Astrocyte of the spinal cord (primary cell): Measurements from ENCODE around the gene SPTA1.

Source experiments
- DNase-seq: peaks from one replicate; pipeline ENCODE4 v3.0.0; 2011; ENCODE audit warnings: low read depth, low spot score
- H3K4me3 ChIP-seq: 2 replicates; pipeline ENCODE4 v1.5.1; 2011; ENCODE audit warnings: low read depth, mild to moderate bottlenecking, low read length, moderate library complexity
- CTCF ChIP-seq: IDR thresholded peaks from 2 replicates; pipeline ENCODE4 v1.5.1; 2012; ENCODE audit warnings: low read depth, mild to moderate bottlenecking, low read length, inconsistent platforms
- in situ Hi-C: cut with HindIII; loops from 2 replicates; pipeline ENCODE4 v1.10.0; 2017; ENCODE audit warnings: low sequenced_read_pairs

SPTA1 gene

DNA sequence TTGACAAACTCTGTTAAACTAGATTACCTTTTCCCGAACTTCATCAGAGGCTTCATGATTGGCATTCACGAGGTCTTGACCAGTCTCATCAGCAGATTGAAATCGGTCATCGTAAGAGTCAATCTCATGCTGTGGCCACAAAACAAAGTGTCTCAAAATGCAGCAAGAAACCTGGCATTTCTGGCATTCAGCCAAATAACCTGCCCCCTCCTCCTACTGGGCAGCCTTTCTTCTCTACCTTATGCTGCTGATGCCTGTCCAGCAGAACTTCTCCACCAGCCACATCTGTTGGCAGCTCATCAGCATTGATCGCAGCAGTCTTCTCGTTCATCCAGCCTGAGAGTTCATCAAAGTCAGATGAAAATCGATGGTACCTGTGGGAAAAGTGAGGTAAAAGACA, 12.2 kb downstream of the SPTA1 start:
- no peak for DNase-seq

DNA sequence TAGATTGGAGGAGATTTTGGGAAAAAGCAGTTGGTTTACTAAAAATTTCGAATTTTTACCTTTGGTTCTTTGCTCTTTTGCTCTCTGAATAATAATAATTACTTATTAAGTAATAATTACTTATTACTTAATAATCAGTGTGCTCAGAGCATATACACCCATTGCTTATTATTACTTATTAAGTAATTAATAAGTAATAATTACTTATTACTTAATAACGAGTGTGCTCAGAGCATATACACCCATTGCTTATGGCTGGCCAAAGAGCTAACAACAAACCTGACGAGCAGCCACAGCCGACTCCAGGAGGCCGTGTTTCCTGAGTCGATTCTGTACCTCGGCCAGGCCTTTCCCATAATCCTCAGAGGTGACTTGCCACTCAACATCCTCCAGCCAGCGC, 20.5 kb downstream of the SPTA1 start:
- no peak for TF ChIP-seq CTCF
- no peak for DNase-seq
- no peak overlapping the region for H3K4me3 ChIP-seq
- in situ Hi-C loops: no loop called here

More for the DNA sequence above, 12.2 kb downstream of the SPTA1 start:
- no peak overlapping the region for H3K4me3 ChIP-seq
- TF ChIP-seq CTCF: no peak
- in situ Hi-C loops: no loop called here

- no peak for TF ChIP-seq CTCF
- DNase-seq: no peak
- in situ Hi-C loops: no loop called here
- H3K4me3 ChIP-seq: no peak overlapping the region
Measured at GRCh38 chr1:158654571-158654970, 31.9 kb downstream of the SPTA1 start.

GRCh38 chr1:158654086-158654485, 32.4 kb downstream of the SPTA1 start:
- in situ Hi-C loops: no loop called here
- no peak for TF ChIP-seq CTCF
- DNase-seq: no peak
- H3K4me3 ChIP-seq: no peak overlapping the region

GRCh38 chr1:158652721-158653334, 33.7 kb downstream of the SPTA1 start:
- no peak for TF ChIP-seq CTCF
- H3K4me3 ChIP-seq: no peak overlapping the region
- in situ Hi-C loops: no loop called here
- no peak for DNase-seq

DNA sequence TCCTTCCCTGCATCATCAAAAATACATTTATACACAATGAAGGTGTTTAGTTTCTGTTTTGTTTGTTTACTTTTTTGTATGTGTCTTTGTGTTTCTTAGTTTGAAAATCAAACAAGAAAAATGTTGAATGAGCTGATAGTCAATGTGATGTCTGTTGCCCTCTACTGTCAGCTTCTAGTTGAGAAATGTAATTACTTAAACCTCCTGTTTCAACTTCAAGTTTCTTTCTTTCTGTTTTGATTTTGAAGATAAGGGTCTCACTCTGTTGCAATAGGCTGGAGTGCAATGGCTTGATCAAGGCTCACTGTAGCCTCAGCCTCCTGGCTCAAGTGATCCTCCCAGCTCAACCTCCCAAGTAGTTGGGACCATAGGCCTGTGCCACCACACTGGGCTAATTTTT, 37.5 kb downstream of the SPTA1 start:
- TF ChIP-seq CTCF: no peak
- H3K4me3 ChIP-seq: no peak overlapping the region
- in situ Hi-C loops: no loop called here
- DNase-seq: no peak

DNA sequence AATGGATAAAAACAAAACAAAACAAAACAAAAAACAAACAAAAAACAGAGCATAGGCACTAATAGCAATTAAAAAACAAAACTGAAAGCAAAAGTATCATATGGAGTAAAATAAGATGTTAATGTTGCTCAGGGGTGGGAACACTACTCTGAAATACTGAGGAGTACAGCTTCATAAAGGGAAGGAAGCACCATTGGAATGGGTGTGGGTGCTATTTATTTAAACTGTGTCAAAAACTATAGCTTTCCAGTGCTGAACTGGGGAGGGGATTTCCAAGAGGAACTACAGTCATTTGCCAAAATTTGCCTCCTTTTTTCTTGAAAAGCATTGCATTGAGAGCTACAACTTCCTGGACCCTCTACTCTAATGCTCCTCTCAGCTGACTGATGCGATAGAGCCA, 40.0 kb downstream of the SPTA1 start:
- TF ChIP-seq CTCF: no peak
- in situ Hi-C loops: no loop called here
- no peak for DNase-seq
- H3K4me3 ChIP-seq: no peak overlapping the region
